Glutamatergic neuron (in vitro differentiated cells): ENCODE data around the gene DCUN1D5. TPM values are rescaled to one million over a fixed set of nuclear protein-coding genes. Genes with fewer than 3 reads are reported as not detected.

ENCODE experiments used
- DNase-seq: peaks from one replicate; pipeline ENCODE4 v3.0.0; 2022
- H3K27ac Mint-ChIP-seq: one replicate; pipeline ENCODE4 v1.8.0; 2020; ENCODE audit warnings: mild to moderate bottlenecking, mixed read lengths, inconsistent platforms; ENCODE audit not compliant: unreplicated experiment
- H3K27me3 Mint-ChIP-seq: one replicate; pipeline ENCODE4 v1.8.0; 2020; ENCODE audit warnings: mild to moderate bottlenecking, moderate library complexity, mixed read lengths, inconsistent platforms; ENCODE audit not compliant: unreplicated experiment
- H3K36me3 Mint-ChIP-seq: one replicate; pipeline ENCODE4 v1.8.0; 2020; ENCODE audit warnings: mild to moderate bottlenecking, mixed read lengths, inconsistent platforms; ENCODE audit not compliant: unreplicated experiment
- H3K4me1 Mint-ChIP-seq: one replicate; pipeline ENCODE4 v1.8.0; 2020; ENCODE audit warnings: mild to moderate bottlenecking, low read depth, mixed read lengths, inconsistent platforms; ENCODE audit not compliant: unreplicated experiment
- H3K4me3 Mint-ChIP-seq: one replicate; pipeline ENCODE4 v1.8.0; 2020; ENCODE audit warnings: mild to moderate bottlenecking, mixed read lengths, inconsistent platforms; ENCODE audit not compliant: unreplicated experiment
- H3K9me3 Mint-ChIP-seq: one replicate; pipeline ENCODE4 v1.8.0; 2020; ENCODE audit warnings: mild to moderate bottlenecking, moderate library complexity, mixed read lengths, inconsistent platforms; ENCODE audit not compliant: unreplicated experiment
- long read RNA-seq: library from polyadenylated mRNA; unstranded; transcript quantifications from one replicate; pipeline ENCODE4 v2.0.0, GENCODE V29; 2020; ENCODE audit not compliant: unreplicated experiment
- total RNA-seq: library from RNA; stranded (reverse); fragmentation: NEBNext Ultra II Directional; extraction: Animal tissue kit (Norgen Biotek cat#: 25700); gene quantifications from one replicate; pipeline ENCODE4 v1.2.1, GENCODE V29; 2021; ENCODE audit not compliant: unreplicated experiment
- TF ChIP-seq, protein P1 (sequence below): fragments of 200-600 bp; sonication (generic); IDR thresholded peaks from one replicate; pipeline ENCODE4 v1.5.0; 2021; ENCODE audit not compliant: partially characterized antibody, unreplicated experiment

Gene DCUN1D5
- 51.8 TPM for total RNA-seq
- long read RNA-seq, transcript DCUN1D5-201 (8 exons, 1,337 nt) = major isoform, 63 of 71 reads
- long read RNA-seq, partial matches to known transcripts = 1 of 71 reads
- long read RNA-seq, other reads (novel, unspliced or antisense) = 4 of 71 reads

DNA sequence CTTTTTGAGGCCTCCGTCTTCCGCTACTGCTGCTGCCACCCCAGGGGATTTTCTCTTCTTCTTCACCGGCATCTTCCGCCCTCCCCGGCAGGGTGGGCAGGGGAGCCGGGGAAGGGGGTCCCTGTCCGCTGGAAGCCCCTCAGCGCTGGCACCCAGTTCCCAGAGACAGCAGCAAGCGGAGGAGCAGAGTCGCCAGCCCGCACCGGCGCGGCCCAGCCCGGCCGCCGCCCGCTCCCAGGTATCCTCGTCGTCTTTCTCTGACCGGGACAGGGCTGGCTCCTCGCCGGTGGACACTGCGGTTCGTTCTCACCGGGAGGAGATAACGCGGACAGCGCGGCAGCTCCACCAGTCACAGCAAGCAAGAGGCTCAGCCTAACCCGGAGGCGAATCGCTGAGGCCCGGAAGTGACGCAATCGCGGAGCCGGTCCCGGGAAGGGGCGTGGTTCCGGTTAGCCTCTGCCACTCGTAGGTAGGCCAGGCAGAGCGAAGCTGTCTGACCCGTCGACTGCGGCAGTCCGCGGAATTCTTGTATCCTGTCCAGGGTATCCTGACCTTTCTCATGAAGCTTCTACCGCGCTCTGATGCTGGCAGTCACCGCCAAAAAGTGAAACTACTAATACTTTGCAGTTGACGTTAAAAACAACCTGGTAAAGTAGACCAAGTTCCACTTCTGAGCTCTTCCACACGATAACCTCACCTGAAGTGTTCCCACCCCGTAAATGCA lies at the start of gene DCUN1D5:
TSS of gene DCUN1D5 (minus strand) at position 360 of the 724 bp plus-strand sequence. CDS start at position 72, 288 bp downstream.
- H3K9me3 Mint-ChIP-seq = no peaks in the 10 kb centered on the region
- DNase-seq = peak; percentile 98
- H3K4me3 Mint-ChIP-seq = peak within 1 kb of the TSS; percentile 100
- H3K4me1 Mint-ChIP-seq = peaks cover 11% of the 10 kb centered on the region
- H3K36me3 Mint-ChIP-seq = no peaks in the 10 kb centered on the region
- peak within 1 kb of the TSS; percentile 91 for H3K27ac Mint-ChIP-seq
- TF ChIP-seq, protein P1, sequence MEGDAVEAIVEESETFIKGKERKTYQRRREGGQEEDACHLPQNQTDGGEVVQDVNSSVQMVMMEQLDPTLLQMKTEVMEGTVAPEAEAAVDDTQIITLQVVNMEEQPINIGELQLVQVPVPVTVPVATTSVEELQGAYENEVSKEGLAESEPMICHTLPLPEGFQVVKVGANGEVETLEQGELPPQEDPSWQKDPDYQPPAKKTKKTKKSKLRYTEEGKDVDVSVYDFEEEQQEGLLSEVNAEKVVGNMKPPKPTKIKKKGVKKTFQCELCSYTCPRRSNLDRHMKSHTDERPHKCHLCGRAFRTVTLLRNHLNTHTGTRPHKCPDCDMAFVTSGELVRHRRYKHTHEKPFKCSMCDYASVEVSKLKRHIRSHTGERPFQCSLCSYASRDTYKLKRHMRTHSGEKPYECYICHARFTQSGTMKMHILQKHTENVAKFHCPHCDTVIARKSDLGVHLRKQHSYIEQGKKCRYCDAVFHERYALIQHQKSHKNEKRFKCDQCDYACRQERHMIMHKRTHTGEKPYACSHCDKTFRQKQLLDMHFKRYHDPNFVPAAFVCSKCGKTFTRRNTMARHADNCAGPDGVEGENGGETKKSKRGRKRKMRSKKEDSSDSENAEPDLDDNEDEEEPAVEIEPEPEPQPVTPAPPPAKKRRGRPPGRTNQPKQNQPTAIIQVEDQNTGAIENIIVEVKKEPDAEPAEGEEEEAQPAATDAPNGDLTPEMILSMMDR = no peak
- peaks cover 4% of the 10 kb centered on the region for H3K27me3 Mint-ChIP-seq

DNA sequence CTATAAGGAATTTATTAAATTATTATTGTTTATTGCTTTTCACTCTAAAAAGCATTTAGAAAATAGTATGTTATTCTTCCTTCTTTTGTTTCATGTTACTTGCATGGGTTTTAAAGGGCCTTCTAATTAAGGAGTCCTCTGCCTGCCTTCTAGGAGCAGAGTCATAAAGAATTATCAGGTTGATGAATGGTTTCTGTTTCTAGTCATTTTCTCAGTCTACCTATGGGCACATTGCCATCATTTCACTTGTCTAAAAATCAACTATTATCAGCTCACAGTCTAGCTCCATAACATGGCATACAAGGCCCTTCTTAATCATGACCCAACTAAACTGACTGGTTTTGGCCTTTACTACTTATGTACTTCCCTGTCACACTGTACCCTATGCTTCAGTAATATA lies 33.5 kb upstream of the DCUN1D5 start:
- Mint-ChIP-seq H3K4me1 (no peaks in the 10 kb centered on the region), H3K9me3 (no peaks in the 10 kb centered on the region), H3K36me3 (no peaks in the 10 kb centered on the region), H3K27ac (no peak overlapping the region), H3K27me3 (no peaks in the 10 kb centered on the region), H3K4me3 (no peak overlapping the region)
- TF ChIP-seq, protein P1 = no peak
- no peak for DNase-seq

DNA sequence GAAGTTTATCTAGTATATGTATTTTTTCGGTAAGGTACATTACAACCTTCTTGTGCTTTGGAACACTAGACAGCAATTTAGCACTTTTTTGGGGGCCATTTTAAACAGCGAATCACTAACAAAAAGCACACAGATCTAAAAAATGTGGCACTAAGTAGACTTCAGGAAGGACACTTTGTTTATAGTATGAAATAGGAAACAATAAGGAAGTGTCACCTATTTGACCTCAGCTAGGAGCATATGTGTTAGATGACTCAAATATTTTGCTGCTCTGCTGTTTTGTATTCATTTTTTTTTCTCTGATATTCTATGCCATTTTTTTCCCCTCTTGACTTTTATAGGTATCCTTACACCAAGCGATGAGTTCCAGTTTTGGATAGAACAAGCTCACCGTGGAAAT lies 22.9 kb upstream of the DCUN1D5 start:
- no peak overlapping the region for H3K4me3 Mint-ChIP-seq
- no peaks in the 10 kb centered on the region for H3K27me3 Mint-ChIP-seq
- H3K9me3 Mint-ChIP-seq = no peaks in the 10 kb centered on the region
- TF ChIP-seq, protein P1 = no peak
- H3K36me3 Mint-ChIP-seq = no peaks in the 10 kb centered on the region
- H3K4me1 Mint-ChIP-seq = no peaks in the 10 kb centered on the region
- DNase-seq = no peak
- no peak overlapping the region for H3K27ac Mint-ChIP-seq

DNA sequence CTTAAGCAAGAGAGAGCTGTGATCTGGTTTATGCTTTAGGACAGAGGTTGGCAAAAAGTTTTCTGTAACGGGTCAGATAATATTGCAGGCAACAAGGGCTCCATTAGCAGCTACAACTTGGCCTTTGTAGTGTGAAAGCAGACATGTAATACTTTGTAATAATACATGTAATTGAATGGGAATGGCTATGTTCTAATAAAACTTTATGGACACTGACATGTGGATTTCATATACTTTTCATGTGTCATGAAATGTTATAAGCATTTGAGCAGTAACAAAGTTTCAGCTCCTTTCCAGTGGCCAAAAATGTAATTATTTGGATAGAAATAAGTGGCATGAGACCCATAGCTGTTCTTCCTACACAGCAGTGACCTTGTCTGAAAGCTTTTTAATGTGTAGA lies 20.4 kb upstream of the DCUN1D5 start:
- DNase-seq = no peak
- no peaks in the 10 kb centered on the region for H3K27me3 Mint-ChIP-seq
- H3K4me1 Mint-ChIP-seq = peaks cover 2% of the 10 kb centered on the region
- no peak overlapping the region for H3K4me3 Mint-ChIP-seq
- no peak overlapping the region for H3K27ac Mint-ChIP-seq
- H3K36me3 Mint-ChIP-seq = no peaks in the 10 kb centered on the region
- TF ChIP-seq, protein P1 = no peak
- peaks cover 3% of the 10 kb centered on the region for H3K9me3 Mint-ChIP-seq

- Mint-ChIP-seq H3K27ac (no peak overlapping the region), H3K9me3 (peaks cover 3% of the 10 kb centered on the region), H3K27me3 (no peaks in the 10 kb centered on the region), H3K4me3 (no peak overlapping the region), H3K4me1 (peaks cover 2% of the 10 kb centered on the region), H3K36me3 (no peaks in the 10 kb centered on the region)
- DNase-seq = no peak
- TF ChIP-seq, protein P1 = no peak
These were observed 19.4 kb upstream of the DCUN1D5 start for GRCh38 chr11:103111400-103111799.
